ENCODE measurements around the gene FBXO42. TPM values are rescaled to one million over a fixed set of nuclear protein-coding genes. Genes with fewer than 3 reads are reported as not detected.

FBXO42 gene
- total RNA-seq, 1 donor from 2014 or later: 18.4 TPM

DNA sequence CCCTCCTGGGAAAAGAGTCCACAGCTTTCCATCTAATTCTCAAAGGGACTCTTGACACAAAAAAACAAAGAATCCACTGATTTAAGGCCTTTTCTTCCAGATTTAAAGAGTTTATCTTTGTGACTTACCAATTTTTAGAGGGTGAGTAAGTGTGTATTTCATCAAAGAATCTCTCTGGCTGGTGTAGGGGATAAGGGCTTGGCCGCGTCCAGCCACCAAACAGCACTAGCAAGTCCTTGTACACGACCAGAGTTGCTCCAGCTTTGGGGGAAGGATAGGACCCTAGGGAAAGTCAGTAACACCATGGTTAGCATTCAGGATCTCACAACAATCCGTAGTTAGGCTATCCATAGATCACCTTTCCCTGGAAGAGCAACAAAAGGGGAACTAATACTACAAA lies 95.8 kb downstream of the FBXO42 start:
- TF ChIP-seq, protein P1, sequence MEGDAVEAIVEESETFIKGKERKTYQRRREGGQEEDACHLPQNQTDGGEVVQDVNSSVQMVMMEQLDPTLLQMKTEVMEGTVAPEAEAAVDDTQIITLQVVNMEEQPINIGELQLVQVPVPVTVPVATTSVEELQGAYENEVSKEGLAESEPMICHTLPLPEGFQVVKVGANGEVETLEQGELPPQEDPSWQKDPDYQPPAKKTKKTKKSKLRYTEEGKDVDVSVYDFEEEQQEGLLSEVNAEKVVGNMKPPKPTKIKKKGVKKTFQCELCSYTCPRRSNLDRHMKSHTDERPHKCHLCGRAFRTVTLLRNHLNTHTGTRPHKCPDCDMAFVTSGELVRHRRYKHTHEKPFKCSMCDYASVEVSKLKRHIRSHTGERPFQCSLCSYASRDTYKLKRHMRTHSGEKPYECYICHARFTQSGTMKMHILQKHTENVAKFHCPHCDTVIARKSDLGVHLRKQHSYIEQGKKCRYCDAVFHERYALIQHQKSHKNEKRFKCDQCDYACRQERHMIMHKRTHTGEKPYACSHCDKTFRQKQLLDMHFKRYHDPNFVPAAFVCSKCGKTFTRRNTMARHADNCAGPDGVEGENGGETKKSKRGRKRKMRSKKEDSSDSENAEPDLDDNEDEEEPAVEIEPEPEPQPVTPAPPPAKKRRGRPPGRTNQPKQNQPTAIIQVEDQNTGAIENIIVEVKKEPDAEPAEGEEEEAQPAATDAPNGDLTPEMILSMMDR (conservative IDR thresholded peaks at IDR 0.05): no peak
- no peaks in the 10 kb centered on the region for H3K9me3 Mint-ChIP-seq
- H3K36me3 Mint-ChIP-seq: peaks cover 13% of the 10 kb centered on the region
- H3K4me1 Mint-ChIP-seq (ENCODE audit: unreplicated experiment): no peaks in the 10 kb centered on the region
- H3K27ac Mint-ChIP-seq: no peak overlapping the region
- no peaks in the 10 kb centered on the region for H3K27me3 Mint-ChIP-seq
- DNase-seq (ENCODE audit: extremely low spot score, unreplicated experiment): no peak
- no peak overlapping the region for H3K4me3 Mint-ChIP-seq

DNA sequence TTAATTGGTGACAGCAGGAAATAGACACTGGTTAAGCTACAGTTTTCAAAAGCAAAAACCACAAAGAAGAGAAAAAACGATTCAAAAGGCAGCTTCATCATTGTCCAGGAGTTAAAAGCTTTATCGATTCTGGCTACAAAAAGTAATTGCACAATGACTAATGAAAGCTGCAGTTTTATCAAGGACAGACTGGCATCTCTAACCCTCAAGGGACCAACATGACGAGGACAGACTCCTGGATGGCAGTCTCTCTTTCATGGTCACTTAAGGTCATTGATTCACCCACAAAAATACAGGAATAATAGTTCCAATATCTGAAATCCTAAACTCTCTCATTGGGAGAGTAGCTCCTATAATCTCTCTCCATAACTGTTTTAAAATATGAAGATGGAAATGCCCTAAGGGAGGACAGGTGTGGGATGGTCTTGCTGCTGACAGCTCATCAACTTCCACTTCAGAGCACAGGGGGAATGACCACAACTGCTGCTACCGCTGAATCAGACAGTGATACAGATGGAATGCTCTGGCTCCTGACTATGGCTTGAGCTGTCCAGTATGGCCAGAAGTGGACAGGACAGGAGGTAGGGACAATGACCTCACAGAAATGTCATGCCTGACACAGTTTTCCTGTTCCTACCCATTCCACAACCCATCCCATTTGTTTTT lies 97.9 kb downstream of the FBXO42 start:
- H3K4me3 Mint-ChIP-seq: no peak overlapping the region
- peak overlapping the region; percentile 70 for H3K27ac Mint-ChIP-seq
- peaks cover 9% of the 10 kb centered on the region for H3K36me3 Mint-ChIP-seq
- no peaks in the 10 kb centered on the region for H3K27me3 Mint-ChIP-seq
- H3K4me1 Mint-ChIP-seq (ENCODE audit: unreplicated experiment): no peaks in the 10 kb centered on the region
- DNase-seq (ENCODE audit: extremely low spot score, unreplicated experiment): no peak
- no peaks in the 10 kb centered on the region for H3K9me3 Mint-ChIP-seq
- TF ChIP-seq, protein P1 (conservative IDR thresholded peaks at IDR 0.05): no peak

GRCh38 chr1:16253332-16253922 lies 98.9 kb downstream of the FBXO42 start:
- Mint-ChIP-seq H3K4me3 (no peak overlapping the region), H3K4me1 (ENCODE audit: unreplicated experiment) (peaks cover 8% of the 10 kb centered on the region), H3K9me3 (no peaks in the 10 kb centered on the region), H3K27me3 (no peaks in the 10 kb centered on the region), H3K36me3 (peaks cover 9% of the 10 kb centered on the region), H3K27ac (peak overlapping the region; percentile 57)
- TF ChIP-seq, protein P1 (conservative IDR thresholded peaks at IDR 0.05): no peak
- no peak for DNase-seq (ENCODE audit: extremely low spot score, unreplicated experiment)

- Mint-ChIP-seq H3K9me3 (no peaks in the 10 kb centered on the region), H3K4me3 (no peak overlapping the region), H3K36me3 (peaks cover 9% of the 10 kb centered on the region), H3K27me3 (no peaks in the 10 kb centered on the region), H3K4me1 (ENCODE audit: unreplicated experiment) (peaks cover 9% of the 10 kb centered on the region), H3K27ac (peak overlapping the region; percentile 57)
- TF ChIP-seq, protein P1 (conservative IDR thresholded peaks at IDR 0.05): no peak
- DNase-seq (ENCODE audit: extremely low spot score, unreplicated experiment): no peak
Observed at GRCh38 chr1:16252912-16253311, 99.4 kb downstream of the FBXO42 start.

DNA sequence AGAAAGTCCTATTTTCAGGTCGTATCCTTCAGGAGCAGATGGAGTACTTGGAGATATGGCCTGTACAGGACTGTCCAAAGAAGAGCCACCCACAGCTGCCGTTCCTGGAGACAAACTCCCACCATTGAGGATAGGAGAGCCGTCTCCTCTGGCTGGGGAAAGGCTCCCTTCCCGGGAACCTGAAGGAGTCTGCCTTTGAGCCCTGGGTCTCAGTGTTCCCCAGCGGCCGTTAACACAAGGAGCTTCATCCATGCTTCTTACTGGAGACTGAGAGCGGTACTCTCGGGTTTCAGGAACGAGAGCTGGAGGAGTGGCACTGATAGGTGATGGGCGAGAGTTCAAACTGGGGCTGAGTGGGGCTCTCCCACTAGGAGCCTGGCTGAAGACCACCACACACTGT lies 100.9 kb downstream of the FBXO42 start:
- no peaks in the 10 kb centered on the region for H3K9me3 Mint-ChIP-seq
- H3K36me3 Mint-ChIP-seq: peaks cover 11% of the 10 kb centered on the region
- no peak overlapping the region for H3K4me3 Mint-ChIP-seq
- TF ChIP-seq, protein P1 (conservative IDR thresholded peaks at IDR 0.05): no peak
- H3K4me1 Mint-ChIP-seq (ENCODE audit: unreplicated experiment): peaks cover 9% of the 10 kb centered on the region
- no peak for DNase-seq (ENCODE audit: extremely low spot score, unreplicated experiment)
- H3K27ac Mint-ChIP-seq: peak overlapping the region; percentile 3
- H3K27me3 Mint-ChIP-seq: no peaks in the 10 kb centered on the region

Data from type B pancreatic cell (in vitro differentiated cells).